Measurements from ENCODE around the gene RALGAPA1. TPM values are rescaled to one million over a fixed set of nuclear protein-coding genes. Genes with fewer than 3 reads are reported as not detected.

The RALGAPA1 gene
- total RNA-seq, 2 experiments from 2014 or later, result 27.6 to 36.5 TPM

- Histone ChIP-seq H4K20me1 (ENCODE audit: insufficient read depth, low read length) (no peaks in the 10 kb centered on the region), H3K9me2 (ENCODE audit: insufficient read depth, low read length) (no peaks in the 10 kb centered on the region), H3K9me3 (ENCODE audit: low read length) (no peaks in the 10 kb centered on the region), H3K4me2 (ENCODE audit: low read length) (no peak overlapping the region), H2AFZ (ENCODE audit: low read length) (no peak overlapping the region), H3K36me3 (ENCODE audit: insufficient read depth, low read length) (no peaks in the 10 kb centered on the region), H3K4me1 (ENCODE audit: insufficient read depth, low read length, poor library complexity, severe bottlenecking) (no peaks in the 10 kb centered on the region), H3K79me2 (ENCODE audit: insufficient read depth, low read depth, low read length) (no peaks in the 10 kb centered on the region), H3K4me3 (ENCODE audit: low read depth, low read length, poor library complexity, severe bottlenecking) (no peak overlapping the region), H3K27ac (ENCODE audit: low read depth, low read length, poor library complexity, severe bottlenecking) (no peak overlapping the region)
- intact Hi-C loops (cut with micrococcal nuclease; ENCODE audit: unreplicated experiment), result no loop called here
- no TSS peak for BruUV-seq (replicated peaks)
- no peak for DNase-seq (ENCODE audit: low spot score)
- no peak for TF ChIP-seq CTCF (conservative IDR thresholded peaks at IDR 0.05; ENCODE audit: low read length)
- TF ChIP-seq EZH2phosphoT487 (IDR thresholded peaks at IDR 0.05; ENCODE audit: borderline replicate concordance, low read depth, low read length), result no peak
- CTCF ChIA-PET (ENCODE audit: unreplicated experiment), result no interaction called here
- POLR2A ChIA-PET, result interaction anchor here (0.6 kb wide), 1 partner anchor 161 kb away, joined by 5 read pairs; no protein-coding TSS in a partner anchor
These were observed 243.1 kb downstream of the RALGAPA1 start for GRCh38 chr14:35565871-35566464.

GRCh38 chr14:35558680-35559079, 250.4 kb downstream of the RALGAPA1 start:
- Histone ChIP-seq H3K9me3 (ENCODE audit: low read length) (no peaks in the 10 kb centered on the region), H3K36me3 (ENCODE audit: insufficient read depth, low read length) (no peaks in the 10 kb centered on the region), H3K79me2 (ENCODE audit: insufficient read depth, low read depth, low read length) (no peaks in the 10 kb centered on the region), H3K4me1 (ENCODE audit: insufficient read depth, low read length, poor library complexity, severe bottlenecking) (no peaks in the 10 kb centered on the region), H2AFZ (ENCODE audit: low read length) (no peak overlapping the region), H3K4me3 (ENCODE audit: low read depth, low read length, poor library complexity, severe bottlenecking) (no peak overlapping the region), H3K4me2 (ENCODE audit: low read length) (no peak overlapping the region), H4K20me1 (ENCODE audit: insufficient read depth, low read length) (no peaks in the 10 kb centered on the region), H3K9me2 (ENCODE audit: insufficient read depth, low read length) (no peaks in the 10 kb centered on the region), H3K27ac (ENCODE audit: low read depth, low read length, poor library complexity, severe bottlenecking) (no peak overlapping the region)
- BruUV-seq (replicated peaks), result no TSS peak
- TF ChIP-seq EZH2phosphoT487 (IDR thresholded peaks at IDR 0.05; ENCODE audit: borderline replicate concordance, low read depth, low read length), result no peak
- intact Hi-C loops (cut with micrococcal nuclease; ENCODE audit: unreplicated experiment), result no loop called here
- ChIA-PET CTCF (ENCODE audit: unreplicated experiment) (no interaction called here), POLR2A (no interaction called here)
- no peak for DNase-seq (ENCODE audit: low spot score)

GRCh38 chr14:35557221-35557747, 251.8 kb downstream of the RALGAPA1 start:
- H3K9me3 ChIP-seq (ENCODE audit: low read length), result no peaks in the 10 kb centered on the region

More at GRCh38 chr14:35557221-35557747, 251.8 kb downstream of the RALGAPA1 start:
- no peak for DNase-seq (ENCODE audit: low spot score)
- Histone ChIP-seq H3K4me2 (ENCODE audit: low read length) (no peak overlapping the region), H4K20me1 (ENCODE audit: insufficient read depth, low read length) (no peaks in the 10 kb centered on the region), H3K36me3 (ENCODE audit: insufficient read depth, low read length) (no peaks in the 10 kb centered on the region), H2AFZ (ENCODE audit: low read length) (no peak overlapping the region), H3K4me3 (ENCODE audit: low read depth, low read length, poor library complexity, severe bottlenecking) (no peak overlapping the region), H3K4me1 (ENCODE audit: insufficient read depth, low read length, poor library complexity, severe bottlenecking) (no peaks in the 10 kb centered on the region), H3K79me2 (ENCODE audit: insufficient read depth, low read depth, low read length) (no peaks in the 10 kb centered on the region), H3K9me2 (ENCODE audit: insufficient read depth, low read length) (no peaks in the 10 kb centered on the region), H3K27ac (ENCODE audit: low read depth, low read length, poor library complexity, severe bottlenecking) (no peak overlapping the region)
- no peak for TF ChIP-seq EZH2phosphoT487 (IDR thresholded peaks at IDR 0.05; ENCODE audit: borderline replicate concordance, low read depth, low read length)
- intact Hi-C loops (cut with micrococcal nuclease; ENCODE audit: unreplicated experiment), result no loop called here
- ChIA-PET POLR2A (no interaction called here), CTCF (ENCODE audit: unreplicated experiment) (no interaction called here)
- no TSS peak for BruUV-seq (replicated peaks)
